HG03175 (cell line): ENCODE data around the gene LTBP3.
"Not testable (repeated sequence)": the region's sequence is repeated elsewhere in the genome, so short reads cannot be mapped to it uniquely, and the experiment has no call there.

Experiments used
- ATAC-seq: cut with Tn5 transposase; IDR thresholded peaks from one replicate; pipeline ENCODE4 v1.9.1; 2021; ENCODE audit warnings: mild to moderate bottlenecking, moderate library complexity; ENCODE audit not compliant: unreplicated experiment

Gene LTBP3

GRCh38 chr11:65538232-65538914, 19.8 kb downstream of the LTBP3 start:
- no peak for ATAC-seq

GRCh38 chr11:65537620-65538231, 20.4 kb downstream of the LTBP3 start:
- no peak for ATAC-seq

GRCh38 chr11:65537296-65537597, 20.9 kb downstream of the LTBP3 start:
- no peak for ATAC-seq

GRCh38 chr11:65536412-65537295, 21.5 kb downstream of the LTBP3 start:
- ATAC-seq, result no peak

- ATAC-seq, result no peak
Observed at GRCh38 chr11:65535102-65535501, 23.1 kb downstream of the LTBP3 start.

GRCh38 chr11:65532388-65533064, 25.6 kb downstream of the LTBP3 start:
- ATAC-seq, result no peak

- no peak for ATAC-seq
Observed at GRCh38 chr11:65530157-65530496, 28.0 kb downstream of the LTBP3 start.

GRCh38 chr11:65529475-65530156, 28.5 kb downstream of the LTBP3 start:
- no peak for ATAC-seq

GRCh38 chr11:65528819-65529350, 29.3 kb downstream of the LTBP3 start:
- no peak for ATAC-seq

GRCh38 chr11:65526744-65527143, 31.4 kb downstream of the LTBP3 start:
- ATAC-seq, result no peak

- ATAC-seq, result no peak
Observed at GRCh38 chr11:65525546-65526480, 32.3 kb downstream of the LTBP3 start.

GRCh38 chr11:65524741-65525545, 33.2 kb downstream of the LTBP3 start, which contains the start of gene SCYL1:
Gene SCYL1, plus strand, starts transcription at chr11:65525083. Its CDS starts 71 bp downstream, at chr11:65525154.
- ATAC-seq, result peak; percentile 71

GRCh38 chr11:65524014-65524740, 34.0 kb downstream of the LTBP3 start:
- ATAC-seq, result no peak

- not testable (repeated sequence) for ATAC-seq
Observed at GRCh38 chr11:65523631-65523968, 34.6 kb downstream of the LTBP3 start.

GRCh38 chr11:65522718-65523630, 35.2 kb downstream of the LTBP3 start:
- ATAC-seq, result not testable (repeated sequence)

- not testable (repeated sequence) for ATAC-seq
Observed at GRCh38 chr11:65521777-65522521, 36.2 kb downstream of the LTBP3 start.
